BJ (cell line): Measurements from ENCODE around the gene PRELID2. TPM values are rescaled to one million over a fixed set of nuclear protein-coding genes. Genes with fewer than 3 reads are reported as not detected.

Experiments
- CTCF ChIA-PET: fragments of 350-600 bp; formaldehyde crosslinking; extraction: SDS; loops from one replicate; lab custom pipeline; 2021; ENCODE audit warnings: antibody characterized with exemption, inconsistent platforms; lab: Yijun Ruan, JAX
- POLR2A ChIA-PET: fragments of 300-600 bp; sonication (Branson Sonifier 250); formaldehyde crosslinking; extraction: SDS; loops from one replicate; lab custom pipeline; 2021; ENCODE audit warnings: antibody characterized with exemption; lab: Charles Lee
- DNase-seq: peaks from one replicate; pipeline ENCODE4 v3.0.0-alpha.2; 2011; ENCODE audit warnings: low read depth
- H3K27me3 ChIP-seq: 2 replicates; pipeline ENCODE4 v1.6.0; 2011; ENCODE audit warnings: low read length; ENCODE audit not compliant: control insufficient read depth, insufficient read depth
- H3K36me3 ChIP-seq: 2 replicates; pipeline ENCODE4 v1.5.1; 2011; ENCODE audit warnings: low read length; ENCODE audit not compliant: control insufficient read depth, insufficient read depth
- H3K4me3 ChIP-seq: 2 replicates; pipeline ENCODE4 v1.5.1; 2011; ENCODE audit warnings: low read depth, mild to moderate bottlenecking, control low read depth, low read length
- polyA plus RNA-seq: library from polyadenylated mRNA; depleted of rRNA; stranded (reverse); fragments of >200 nt; gene quantifications from 2 replicates; pipeline ENCODE4 v1.2.3, GENCODE V29; 2011
- TF ChIP-seq, protein P1 (sequence below): IDR thresholded peaks from 2 replicates; pipeline ENCODE4 v1.5.1; 2011; ENCODE audit warnings: low read depth, mild to moderate bottlenecking, control low read depth, inconsistent platforms, low read length, moderate library complexity; ENCODE audit not compliant: insufficient read depth

Gene PRELID2
- polyA plus RNA-seq, 1 experiment, result 3.0 TPM

DNA sequence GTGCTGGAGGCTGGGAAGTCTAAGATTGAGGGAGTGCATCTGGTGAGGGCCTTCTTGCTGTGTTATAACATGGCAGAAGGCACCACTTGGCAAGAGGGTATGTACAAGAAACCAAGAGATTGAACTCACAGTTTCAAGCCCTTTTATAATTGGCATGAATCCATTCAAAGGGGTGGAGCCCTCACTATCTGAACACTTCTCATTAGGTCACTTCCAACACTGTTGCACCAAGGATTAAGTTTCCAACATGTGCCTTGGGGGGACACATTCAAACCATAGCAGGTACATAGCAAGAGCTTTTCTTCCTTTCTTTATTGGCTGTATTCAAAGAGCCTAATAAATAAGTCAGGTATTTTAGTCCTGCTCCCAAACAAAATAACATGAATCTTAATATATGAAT, 62.7 kb downstream of the PRELID2 start:
- TF ChIP-seq, protein P1, sequence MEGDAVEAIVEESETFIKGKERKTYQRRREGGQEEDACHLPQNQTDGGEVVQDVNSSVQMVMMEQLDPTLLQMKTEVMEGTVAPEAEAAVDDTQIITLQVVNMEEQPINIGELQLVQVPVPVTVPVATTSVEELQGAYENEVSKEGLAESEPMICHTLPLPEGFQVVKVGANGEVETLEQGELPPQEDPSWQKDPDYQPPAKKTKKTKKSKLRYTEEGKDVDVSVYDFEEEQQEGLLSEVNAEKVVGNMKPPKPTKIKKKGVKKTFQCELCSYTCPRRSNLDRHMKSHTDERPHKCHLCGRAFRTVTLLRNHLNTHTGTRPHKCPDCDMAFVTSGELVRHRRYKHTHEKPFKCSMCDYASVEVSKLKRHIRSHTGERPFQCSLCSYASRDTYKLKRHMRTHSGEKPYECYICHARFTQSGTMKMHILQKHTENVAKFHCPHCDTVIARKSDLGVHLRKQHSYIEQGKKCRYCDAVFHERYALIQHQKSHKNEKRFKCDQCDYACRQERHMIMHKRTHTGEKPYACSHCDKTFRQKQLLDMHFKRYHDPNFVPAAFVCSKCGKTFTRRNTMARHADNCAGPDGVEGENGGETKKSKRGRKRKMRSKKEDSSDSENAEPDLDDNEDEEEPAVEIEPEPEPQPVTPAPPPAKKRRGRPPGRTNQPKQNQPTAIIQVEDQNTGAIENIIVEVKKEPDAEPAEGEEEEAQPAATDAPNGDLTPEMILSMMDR, result no peak
- Histone ChIP-seq H3K4me3 (no peak overlapping the region), H3K36me3 (no peaks in the 10 kb centered on the region), H3K27me3 (no peaks in the 10 kb centered on the region)
- no peak for DNase-seq
- ChIA-PET CTCF (no interaction called here), POLR2A (no interaction called here)

DNA sequence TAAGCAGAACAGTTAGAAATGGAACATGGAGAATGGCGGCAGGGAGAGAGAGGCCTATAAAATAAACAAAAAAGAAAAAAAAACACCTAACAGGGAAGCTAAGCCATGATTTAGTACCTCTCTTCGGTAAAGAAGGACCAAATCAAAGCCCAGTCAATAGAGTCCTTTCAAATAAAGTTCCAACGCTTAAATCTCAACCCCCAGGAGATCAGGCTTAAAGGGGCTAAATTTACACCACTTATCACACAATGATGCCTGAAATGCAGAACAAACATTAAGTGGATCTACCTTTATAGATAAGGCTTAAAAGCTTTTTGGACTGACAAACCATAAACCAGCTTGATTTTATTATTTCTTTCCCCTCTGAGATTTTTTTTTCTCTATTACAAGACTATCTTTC, 66.3 kb downstream of the PRELID2 start:
- H3K27me3 ChIP-seq, result no peaks in the 10 kb centered on the region
- no peak overlapping the region for H3K4me3 ChIP-seq
- ChIA-PET CTCF (interaction anchor here (0.8 to 1.6 kb wide), 5 partner anchors 8 to 57 kb away, joined by 3 to 4 read pairs (median 4); no protein-coding TSS in a partner anchor), POLR2A (no interaction called here)
- no peak for DNase-seq
- TF ChIP-seq, protein P1, result no peak
- H3K36me3 ChIP-seq, result 0 out of 2 replicates have a peak, but pooled peaks cover 1% of the 10 kb centered on the region

DNA sequence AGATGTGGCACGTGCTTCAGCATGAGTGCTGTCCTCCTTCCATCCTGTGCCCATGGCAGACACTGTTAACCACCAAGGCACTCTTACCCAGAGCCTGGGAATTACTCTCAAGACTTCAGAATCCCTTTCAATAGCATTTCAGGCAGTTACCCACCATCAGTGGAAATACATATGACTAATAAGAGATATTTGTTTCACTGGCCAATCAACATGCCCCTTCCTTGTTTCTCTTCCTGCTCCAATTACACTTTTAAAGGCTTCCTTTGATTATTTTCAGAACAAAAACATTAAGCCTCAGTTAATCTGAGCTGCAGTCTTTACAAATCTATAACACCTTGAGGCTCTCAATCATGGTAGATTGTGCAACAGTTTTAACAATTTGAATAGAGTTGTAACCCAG, 70.8 kb downstream of the PRELID2 start:
- H3K4me3 ChIP-seq, result no peak overlapping the region
- DNase-seq, result no peak
- H3K27me3 ChIP-seq, result no peaks in the 10 kb centered on the region
- TF ChIP-seq, protein P1, result no peak
- ChIA-PET POLR2A (no interaction called here), CTCF (no interaction called here)
- H3K36me3 ChIP-seq, result 0 out of 2 replicates have a peak, but pooled peaks cover 1% of the 10 kb centered on the region

DNA sequence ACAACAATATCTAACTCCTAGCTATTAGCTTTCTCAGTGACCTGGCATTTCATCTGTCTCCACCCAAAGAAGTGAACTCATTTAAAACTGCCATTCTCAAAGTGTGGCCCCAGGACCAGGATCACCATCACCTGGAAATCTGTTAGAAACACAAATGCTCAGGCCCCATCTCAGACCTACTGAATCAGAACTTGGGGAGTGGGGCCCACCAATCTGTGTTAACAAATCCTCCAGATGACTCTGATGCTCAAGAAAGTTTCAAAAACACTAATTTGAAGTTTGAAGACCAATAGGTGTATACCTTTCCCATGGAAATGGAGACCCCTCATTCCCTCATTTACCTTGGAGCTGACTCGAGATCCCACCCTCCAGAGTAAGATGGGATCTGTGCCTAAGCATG, 72.3 kb downstream of the PRELID2 start:
- no peak for DNase-seq
- CTCF ChIA-PET, result no interaction called here
- Histone ChIP-seq H3K4me3 (no peak overlapping the region), H3K36me3 (0 out of 2 replicates have a peak, but pooled peaks cover 1% of the 10 kb centered on the region), H3K27me3 (no peaks in the 10 kb centered on the region)
- TF ChIP-seq, protein P1, result no peak
- POLR2A ChIA-PET, result no interaction called here

DNA sequence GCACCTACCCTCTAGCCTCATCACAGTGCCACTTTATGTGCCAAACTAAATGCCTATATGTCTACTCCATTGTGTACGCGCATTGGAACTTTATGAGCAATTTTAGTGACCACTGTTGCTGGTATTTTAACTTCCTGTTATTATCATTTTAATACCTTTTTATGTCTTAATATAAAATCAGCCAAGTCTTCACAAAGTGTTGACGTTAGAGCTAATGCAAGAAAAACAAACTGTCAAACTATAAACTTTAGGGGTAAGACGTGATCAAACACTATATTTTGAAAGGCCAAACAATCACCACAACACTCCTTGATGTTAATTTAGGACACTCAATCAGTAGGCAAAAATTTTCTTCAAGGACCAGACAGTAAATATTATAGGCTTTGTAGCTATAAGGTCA, 73.9 kb downstream of the PRELID2 start:
- TF ChIP-seq, protein P1, result no peak
- no peaks in the 10 kb centered on the region for H3K27me3 ChIP-seq
- 0 out of 2 replicates have a peak, but pooled peaks cover 1% of the 10 kb centered on the region for H3K36me3 ChIP-seq
- CTCF ChIA-PET, result interaction anchor here (1.0 to 1.5 kb wide), 4 partner anchors 8 to 65 kb away, joined by 3 to 4 read pairs (median 3); no protein-coding TSS in a partner anchor
- no peak overlapping the region for H3K4me3 ChIP-seq
- no peak for DNase-seq
- POLR2A ChIA-PET, result no interaction called here
